HG03469 (cell line): ENCODE data around the gene PRKG1.

Experiments
- ATAC-seq: cut with Tn5 transposase; IDR thresholded peaks from one replicate; pipeline ENCODE4 v1.9.1; 2021; ENCODE audit warnings: mild to moderate bottlenecking, moderate library complexity, moderate number of reproducible peaks; ENCODE audit not compliant: unreplicated experiment

The PRKG1 gene

GRCh38 chr10:51074238-51075028 is at the start of gene PRKG1:
TSS of gene PRKG1 (plus strand) at chr10:51074487.
- no peak for ATAC-seq

DNA sequence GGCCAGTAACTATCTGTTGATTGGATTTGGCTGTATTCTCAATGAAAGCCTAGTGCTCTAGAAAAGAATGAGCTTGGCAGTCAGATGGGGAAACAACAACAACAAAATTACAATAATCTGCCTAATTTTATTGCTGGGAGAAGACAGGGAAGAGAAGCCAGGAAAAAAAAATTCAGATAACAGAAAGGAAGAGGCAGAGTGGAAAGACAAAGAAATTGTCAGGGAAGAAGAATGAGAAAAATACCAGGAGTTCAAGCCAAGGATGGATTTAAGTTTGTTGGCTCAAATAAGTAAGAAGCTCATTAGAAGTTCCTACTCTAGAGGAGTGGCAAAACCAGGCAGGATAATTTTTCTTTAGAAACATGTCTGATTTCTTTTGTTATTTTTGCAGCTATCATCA is 45.9 kb upstream of the PRKG1 start:
- no peak for ATAC-seq

- ATAC-seq = no peak
Measured at GRCh38 chr10:51029172-51029641, 45.1 kb upstream of the PRKG1 start.

DNA sequence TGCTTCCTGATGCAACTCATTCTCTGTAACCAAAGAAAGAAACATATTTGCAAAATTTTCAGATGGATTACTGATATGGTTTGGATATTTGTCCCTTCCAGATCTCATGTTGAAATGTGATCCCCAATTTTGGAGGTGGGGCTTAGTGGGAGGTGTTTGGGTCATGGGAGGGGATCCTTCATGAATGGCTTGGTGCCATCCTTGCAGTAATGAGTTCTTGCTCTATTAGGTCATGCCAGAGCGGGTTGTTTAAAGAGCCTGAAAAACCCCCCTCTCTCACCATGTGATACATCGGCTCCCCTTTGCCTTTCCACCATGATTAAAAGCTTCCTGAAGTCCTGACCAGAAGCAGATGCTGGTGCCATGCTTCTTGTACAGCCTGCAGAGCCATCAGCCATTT is 43.8 kb upstream of the PRKG1 start:
- ATAC-seq = no peak

- no peak for ATAC-seq
Measured at GRCh38 chr10:51031950-51032349, 42.3 kb upstream of the PRKG1 start.

GRCh38 chr10:51034769-51035168 is 39.5 kb upstream of the PRKG1 start:
- no peak for ATAC-seq

DNA sequence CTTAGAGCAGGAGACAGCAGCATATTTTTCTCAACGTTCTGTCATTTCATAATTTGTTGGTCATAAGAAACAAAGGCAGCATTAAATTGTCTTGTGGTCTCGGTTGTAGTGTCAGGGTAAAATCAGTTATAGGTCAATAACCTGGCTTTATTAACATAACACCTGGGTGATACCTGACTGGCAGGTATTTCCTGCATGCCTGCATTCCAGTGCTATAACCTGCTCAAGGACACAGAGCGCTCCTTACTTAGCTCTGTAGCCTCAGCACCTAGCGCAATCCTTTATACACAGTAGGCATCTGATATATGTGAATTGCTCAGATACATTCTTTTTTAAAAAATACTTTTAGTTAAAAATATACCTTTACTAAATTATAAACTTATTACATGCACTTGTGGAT is 38.9 kb upstream of the PRKG1 start:
- ATAC-seq = no peak

- ATAC-seq = no peak
Measured at GRCh38 chr10:51045871-51046270, 28.4 kb upstream of the PRKG1 start.

DNA sequence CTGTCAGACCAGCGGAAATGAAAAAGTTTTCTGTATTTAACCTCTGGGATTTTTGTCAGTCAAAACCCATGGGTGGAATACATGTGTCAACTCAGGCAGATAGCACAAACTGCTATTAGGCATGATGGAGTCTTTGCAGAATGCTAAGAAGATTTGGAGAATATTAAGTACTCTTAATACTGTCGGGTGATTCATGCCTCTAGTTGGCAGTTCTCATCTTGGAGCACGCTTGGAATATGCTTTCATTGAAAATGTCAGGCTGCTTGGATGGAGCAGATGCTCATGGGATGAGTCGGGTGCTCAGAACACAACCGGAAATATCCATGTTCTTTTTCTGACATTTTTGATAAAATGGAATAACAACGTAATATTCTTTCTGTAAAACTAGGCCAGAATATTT is 27.6 kb upstream of the PRKG1 start:
- ATAC-seq = no peak

DNA sequence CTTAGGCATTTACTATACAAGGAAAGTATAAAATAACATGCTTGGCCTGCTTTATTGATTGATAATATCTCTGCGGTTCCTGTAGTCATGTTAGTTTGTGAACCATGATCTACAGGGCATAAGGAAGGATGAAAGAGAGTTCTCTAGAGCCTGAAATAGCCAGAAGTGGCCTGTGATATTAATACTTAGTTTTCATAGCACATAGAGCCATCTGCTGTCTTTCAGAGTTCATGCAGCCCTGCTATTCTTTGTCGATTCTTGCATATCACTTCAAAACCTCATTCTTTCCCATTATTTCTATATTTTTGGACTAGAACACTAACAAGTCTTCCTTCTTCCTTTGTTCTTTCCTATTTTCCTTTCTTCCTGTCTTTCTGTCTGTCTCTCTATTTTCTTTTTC is 26.4 kb upstream of the PRKG1 start:
- ATAC-seq = no peak

- no peak for ATAC-seq
Measured at GRCh38 chr10:51048792-51049191, 25.5 kb upstream of the PRKG1 start.

GRCh38 chr10:51052163-51052562 is 22.1 kb upstream of the PRKG1 start:
- ATAC-seq = no peak

DNA sequence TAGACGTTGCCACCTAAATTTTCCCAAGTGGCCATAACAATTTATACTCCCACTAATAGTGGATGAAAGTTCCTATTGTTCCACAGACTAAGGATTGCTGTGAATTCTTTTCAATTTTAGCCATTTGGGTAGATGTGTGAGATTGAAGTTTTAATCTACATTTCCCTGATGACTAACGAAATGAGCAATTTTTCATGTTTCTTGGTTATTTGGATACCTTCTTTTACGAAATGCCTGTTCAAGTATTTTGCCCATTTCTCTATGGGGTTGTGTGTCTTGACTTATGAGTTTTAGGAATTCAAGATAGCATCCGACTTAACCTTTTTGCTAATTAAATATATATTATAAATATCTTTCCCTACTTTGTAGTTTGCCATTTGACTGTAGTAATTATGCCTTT is 16.4 kb upstream of the PRKG1 start:
- no peak for ATAC-seq

DNA sequence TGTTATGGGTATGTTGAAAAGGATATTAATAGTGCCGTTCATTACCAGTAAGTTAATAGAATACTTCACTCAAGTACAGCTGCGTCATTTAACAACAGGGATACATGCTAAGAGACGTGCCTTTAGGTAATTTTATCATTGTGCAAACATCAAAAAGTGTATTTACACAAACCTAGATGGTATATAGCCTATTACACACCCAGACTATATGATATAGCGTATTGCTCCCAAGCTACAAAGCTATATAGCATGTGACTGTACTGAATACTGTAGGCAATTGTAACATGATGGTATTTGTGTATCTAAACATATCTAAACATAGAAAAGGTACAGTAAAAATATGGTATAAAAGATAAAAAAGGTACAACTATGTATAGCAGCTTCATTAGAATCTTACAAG is 11.1 kb upstream of the PRKG1 start:
- no peak for ATAC-seq

DNA sequence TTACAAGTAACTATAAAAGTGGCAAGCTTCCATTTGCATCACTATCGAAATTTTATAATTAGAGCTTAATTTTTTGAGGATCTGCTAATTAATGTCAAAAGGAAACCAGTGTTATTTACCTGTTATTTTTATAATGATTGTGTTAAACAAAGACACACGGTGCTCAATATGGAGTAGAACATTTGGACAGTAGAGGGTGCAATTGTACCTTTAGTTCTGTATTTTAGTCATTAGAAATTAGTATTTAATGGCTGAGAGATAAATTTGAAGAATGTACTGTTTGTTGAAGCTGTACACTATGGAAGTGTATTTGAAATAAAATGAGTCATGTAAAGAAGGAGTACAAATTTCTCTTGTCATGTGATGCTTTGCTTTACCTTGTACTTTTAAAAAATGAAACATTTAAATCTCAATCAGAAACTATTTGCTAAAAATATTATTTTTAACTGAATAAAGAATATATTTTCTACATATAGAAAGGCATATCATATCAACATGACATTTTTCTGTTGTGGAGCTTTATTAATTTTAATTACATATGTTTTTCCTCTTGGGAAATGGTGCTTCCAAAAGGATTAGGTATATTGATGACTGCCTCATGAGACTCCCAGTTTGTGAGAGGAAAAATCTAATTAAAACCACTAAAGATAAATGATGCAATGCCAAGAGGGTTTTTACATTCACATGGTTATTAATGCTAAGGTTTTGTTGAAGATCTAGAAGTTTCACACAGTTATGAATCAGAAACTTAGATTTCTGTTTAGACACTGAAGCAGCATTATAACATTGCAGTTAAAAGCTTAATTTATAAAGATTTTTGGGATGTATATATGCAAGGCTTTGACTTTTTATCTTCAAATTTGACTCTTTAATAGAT is 10.4 kb upstream of the PRKG1 start:
- no peak for ATAC-seq

- ATAC-seq = no peak
Measured at GRCh38 chr10:51066231-51066630, 8.1 kb upstream of the PRKG1 start.

GRCh38 chr10:51072210-51072609 is 2.1 kb upstream of the PRKG1 start:
- no peak for ATAC-seq

DNA sequence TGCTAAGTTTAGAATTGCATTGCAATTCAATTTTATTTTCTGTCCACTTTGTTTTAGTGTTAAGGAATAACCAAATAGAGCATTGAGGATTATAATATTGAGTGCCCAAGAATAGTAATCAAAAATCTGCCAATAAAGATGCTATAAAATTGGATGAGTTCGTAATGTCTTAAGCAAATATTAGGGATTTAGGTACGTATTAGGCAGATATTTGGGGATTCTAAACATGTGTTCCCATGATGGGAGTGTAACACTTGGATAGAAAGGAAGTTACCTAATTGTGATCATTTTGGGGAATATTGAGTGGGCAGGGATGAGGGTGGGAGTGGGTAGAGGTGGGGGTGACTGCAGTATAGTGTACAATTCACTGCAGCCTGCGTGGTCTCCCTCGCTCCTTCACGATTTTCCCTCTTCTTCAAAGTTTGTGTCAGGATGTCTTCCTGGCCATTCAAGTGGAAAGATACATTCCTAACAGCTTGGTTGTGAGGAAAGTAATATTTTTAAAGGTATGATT is 1.3 kb upstream of the PRKG1 start:
- ATAC-seq = no peak

GRCh38 chr10:51073453-51074237 is 642 bp upstream of the PRKG1 start:
- ATAC-seq = no peak

- no peak for ATAC-seq
Measured at GRCh38 chr10:51075043-51075872, 971 bp downstream of the PRKG1 start.
